RWPE2 (cell line): ENCODE data around the gene ANKRD12.

ENCODE experiments used
- ATAC-seq: fragments of 200-7000 bp; cut with Tn5 transposase; 3 replicates; pipeline ENCODE4 v1.9.1; 2021; ENCODE audit warnings: low read depth
- DNase-seq: peaks from one replicate; pipeline ENCODE4 v3.0.0-alpha.2; 2020; ENCODE audit warnings: low spot score
- H3K27ac ChIP-seq: fragments of 450-650 bp; 2 replicates; pipeline ENCODE4 v1.5.1; 2017; ENCODE audit warnings: mild to moderate bottlenecking; ENCODE audit not compliant: poor library complexity, severe bottlenecking
- H3K27me3 ChIP-seq: fragments of 250-450 bp; sonication (Bioruptor Pico); 2 replicates; pipeline ENCODE4 v1.5.1; 2021; ENCODE audit warnings: mild to moderate bottlenecking, moderate library complexity; ENCODE audit not compliant: insufficient read depth, poor library complexity, severe bottlenecking
- H3K36me3 ChIP-seq: fragments of 250-450 bp; sonication (Bioruptor Pico); 2 replicates; pipeline ENCODE4 v1.5.1; 2020; ENCODE audit warnings: low read depth, mild to moderate bottlenecking, moderate library complexity
- H3K4me1 ChIP-seq: fragments of 250-450 bp; sonication (Bioruptor Pico); 2 replicates; pipeline ENCODE4 v1.5.1; 2021; ENCODE audit warnings: mild to moderate bottlenecking, moderate library complexity; ENCODE audit not compliant: insufficient read depth, poor library complexity, severe bottlenecking
- H3K4me3 ChIP-seq: fragments of 250-450 bp; sonication (Bioruptor Pico); 2 replicates; pipeline ENCODE4 v1.5.1; 2021; ENCODE audit warnings: mild to moderate bottlenecking, moderate library complexity; ENCODE audit not compliant: severe bottlenecking
- H3K9me3 ChIP-seq: fragments of 250-450 bp; sonication (Bioruptor Pico); 2 replicates; pipeline ENCODE4 v1.5.1; 2021; ENCODE audit warnings: mild to moderate bottlenecking, moderate library complexity; ENCODE audit not compliant: severe bottlenecking
- CTCF ChIP-seq: fragments of 450-650 bp; IDR thresholded peaks from one replicate; pipeline ENCODE4 v1.5.1; 2017; ENCODE audit warnings: mild to moderate bottlenecking, moderate library complexity; ENCODE audit not compliant: poor library complexity, severe bottlenecking

Gene ANKRD12

GRCh38 chr18:9233771-9234440, 97.3 kb downstream of the ANKRD12 start:
- no peak for TF ChIP-seq CTCF
- DNase-seq (no peak), ATAC-seq (no peak; the same call in 2 of the 3 replicates)
- Histone ChIP-seq H3K27ac (no peak overlapping the region), H3K27me3 (no peaks in the 10 kb centered on the region), H3K4me3 (no peak overlapping the region), H3K36me3 (peaks cover 9% of the 10 kb centered on the region), H3K9me3 (no peaks in the 10 kb centered on the region), H3K4me1 (no peaks in the 10 kb centered on the region)

- no peaks in the 10 kb centered on the region for H3K9me3 ChIP-seq
Measured at GRCh38 chr18:9234528-9234927, 97.9 kb downstream of the ANKRD12 start.

GRCh38 chr18:9237981-9238380, 101.4 kb downstream of the ANKRD12 start:
- Histone ChIP-seq H3K4me1 (no peaks in the 10 kb centered on the region), H3K9me3 (no peaks in the 10 kb centered on the region), H3K36me3 (peaks cover 23% of the 10 kb centered on the region), H3K4me3 (no peak overlapping the region), H3K27ac (no peak overlapping the region), H3K27me3 (no peaks in the 10 kb centered on the region)
- DNase-seq (no peak), ATAC-seq (no peak)
- TF ChIP-seq CTCF: no peak

More at GRCh38 chr18:9234528-9234927, 97.9 kb downstream of the ANKRD12 start:
- TF ChIP-seq CTCF: no peak
- H3K4me3 ChIP-seq: no peak overlapping the region
- H3K36me3 ChIP-seq: peaks cover 14% of the 10 kb centered on the region
- H3K4me1 ChIP-seq: no peaks in the 10 kb centered on the region
- ATAC-seq: no peak
- no peak overlapping the region for H3K27ac ChIP-seq
- no peaks in the 10 kb centered on the region for H3K27me3 ChIP-seq
- no peak for DNase-seq

- Histone ChIP-seq H3K4me3 (no peak overlapping the region), H3K27me3 (no peaks in the 10 kb centered on the region), H3K27ac (no peak overlapping the region), H3K9me3 (no peaks in the 10 kb centered on the region), H3K36me3 (peaks cover 24% of the 10 kb centered on the region), H3K4me1 (no peaks in the 10 kb centered on the region)
- TF ChIP-seq CTCF: no peak
- no peak for ATAC-seq
- DNase-seq: no peak
Measured at GRCh38 chr18:9239720-9240119, 103.1 kb downstream of the ANKRD12 start.

- no peak for ATAC-seq
- peaks cover 24% of the 10 kb centered on the region for H3K36me3 ChIP-seq
- no peak for TF ChIP-seq CTCF
- no peak overlapping the region for H3K27ac ChIP-seq
- no peaks in the 10 kb centered on the region for H3K9me3 ChIP-seq
- H3K4me1 ChIP-seq: no peaks in the 10 kb centered on the region
- no peak for DNase-seq
- H3K27me3 ChIP-seq: no peaks in the 10 kb centered on the region
- H3K4me3 ChIP-seq: no peak overlapping the region
Measured at GRCh38 chr18:9240270-9240669, 103.7 kb downstream of the ANKRD12 start.
